Esophagus muscularis mucosa (tissue), 3 donors: Measurements from ENCODE around the gene RBM17.

Experiments
- EP300 ChIP-seq: sonication (generic); formaldehyde crosslinking; IDR thresholded peaks from one replicate; pipeline ENCODE4 v1.6.1; 2017; ENCODE audit warnings: antibody characterized with exemption
- TF ChIP-seq, protein P1 (sequence below), 3 experiments: fragments of 200-600 bp in 2 of 3; fragments of 450-650 bp in 1 of 3; sonication (generic) in 2 of 3; IDR thresholded peaks; one replicate each; pipeline ENCODE4 v1.5.1; 2017 to 2019; ENCODE audit warnings: antibody characterized with exemption in 3 of 3, mild to moderate bottlenecking in 2 of 3, moderate library complexity in 1 of 3

- TF ChIP-seq EP300 = no peak
- TF ChIP-seq, protein P1, sequence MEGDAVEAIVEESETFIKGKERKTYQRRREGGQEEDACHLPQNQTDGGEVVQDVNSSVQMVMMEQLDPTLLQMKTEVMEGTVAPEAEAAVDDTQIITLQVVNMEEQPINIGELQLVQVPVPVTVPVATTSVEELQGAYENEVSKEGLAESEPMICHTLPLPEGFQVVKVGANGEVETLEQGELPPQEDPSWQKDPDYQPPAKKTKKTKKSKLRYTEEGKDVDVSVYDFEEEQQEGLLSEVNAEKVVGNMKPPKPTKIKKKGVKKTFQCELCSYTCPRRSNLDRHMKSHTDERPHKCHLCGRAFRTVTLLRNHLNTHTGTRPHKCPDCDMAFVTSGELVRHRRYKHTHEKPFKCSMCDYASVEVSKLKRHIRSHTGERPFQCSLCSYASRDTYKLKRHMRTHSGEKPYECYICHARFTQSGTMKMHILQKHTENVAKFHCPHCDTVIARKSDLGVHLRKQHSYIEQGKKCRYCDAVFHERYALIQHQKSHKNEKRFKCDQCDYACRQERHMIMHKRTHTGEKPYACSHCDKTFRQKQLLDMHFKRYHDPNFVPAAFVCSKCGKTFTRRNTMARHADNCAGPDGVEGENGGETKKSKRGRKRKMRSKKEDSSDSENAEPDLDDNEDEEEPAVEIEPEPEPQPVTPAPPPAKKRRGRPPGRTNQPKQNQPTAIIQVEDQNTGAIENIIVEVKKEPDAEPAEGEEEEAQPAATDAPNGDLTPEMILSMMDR (IDR thresholded peaks at IDR 0.05) = no peak
These were observed 43.5 kb upstream of the RBM17 start for GRCh38 chr10:6045314-6045848.
